ENCODE data around the gene TNNT3.
A peak's percentile ranks its signal among the peaks of the same experiment; 100 is the strongest.

TNNT3 gene

DNA sequence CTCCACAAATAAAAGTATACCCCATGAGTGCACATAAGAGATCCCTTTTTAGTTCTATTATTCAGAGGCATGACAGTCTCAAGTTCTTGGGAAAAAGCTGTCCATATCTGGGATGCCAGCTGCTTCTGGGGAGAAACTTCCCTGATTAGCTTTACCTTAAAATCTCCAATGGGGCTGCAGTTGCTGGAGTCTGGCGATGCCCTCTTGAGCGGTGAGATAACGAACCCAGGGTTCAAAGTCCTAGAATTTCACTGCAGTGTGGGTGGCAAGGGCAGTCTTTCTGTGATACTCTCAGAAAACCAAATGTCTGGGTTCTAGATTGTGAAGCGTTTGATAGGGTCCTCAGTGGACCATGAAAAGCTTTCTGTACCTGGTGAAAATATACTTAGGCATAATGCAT is 20.4 kb upstream of the TNNT3 start:
- DNase-seq: no peak

DNA sequence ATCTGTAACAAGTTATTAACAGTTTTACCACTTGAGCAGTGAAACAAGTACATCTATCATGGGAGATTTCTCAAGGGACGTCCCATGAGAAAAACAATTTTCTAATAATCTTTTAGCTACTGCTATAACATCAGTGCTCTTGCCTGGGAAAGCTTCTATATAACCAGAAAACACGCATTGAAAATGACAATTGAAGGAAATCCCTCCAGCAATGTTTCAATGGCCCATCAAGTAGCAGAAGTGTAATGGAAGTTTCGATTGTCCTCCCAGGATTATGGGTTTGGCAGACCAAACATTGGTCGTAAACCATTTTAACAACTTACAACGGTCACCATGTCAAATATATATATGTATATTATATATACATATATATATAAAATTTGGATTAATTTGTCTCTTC is 19.8 kb upstream of the TNNT3 start:
- DNase-seq: no peak

DNA sequence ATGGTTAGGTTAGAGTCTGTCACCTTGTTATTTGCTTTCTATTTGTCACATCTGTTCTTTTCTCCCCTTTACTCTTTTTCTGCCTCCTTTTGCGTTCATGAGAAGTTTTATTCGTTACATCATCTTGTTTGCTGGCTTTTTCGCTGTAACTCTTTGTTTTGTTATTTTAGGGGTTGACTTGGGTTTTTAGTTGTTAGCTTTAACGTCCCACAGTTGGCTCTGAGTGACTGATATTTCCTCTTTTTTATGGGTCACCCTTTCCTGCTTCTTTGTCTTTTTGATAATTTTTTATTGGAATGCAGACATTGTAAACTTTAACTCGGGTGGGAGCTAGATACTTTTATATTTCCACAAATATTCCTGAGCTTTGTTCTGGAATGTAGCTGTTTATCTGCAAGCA is 13.3 kb upstream of the TNNT3 start:
- no peak for DNase-seq

DNA sequence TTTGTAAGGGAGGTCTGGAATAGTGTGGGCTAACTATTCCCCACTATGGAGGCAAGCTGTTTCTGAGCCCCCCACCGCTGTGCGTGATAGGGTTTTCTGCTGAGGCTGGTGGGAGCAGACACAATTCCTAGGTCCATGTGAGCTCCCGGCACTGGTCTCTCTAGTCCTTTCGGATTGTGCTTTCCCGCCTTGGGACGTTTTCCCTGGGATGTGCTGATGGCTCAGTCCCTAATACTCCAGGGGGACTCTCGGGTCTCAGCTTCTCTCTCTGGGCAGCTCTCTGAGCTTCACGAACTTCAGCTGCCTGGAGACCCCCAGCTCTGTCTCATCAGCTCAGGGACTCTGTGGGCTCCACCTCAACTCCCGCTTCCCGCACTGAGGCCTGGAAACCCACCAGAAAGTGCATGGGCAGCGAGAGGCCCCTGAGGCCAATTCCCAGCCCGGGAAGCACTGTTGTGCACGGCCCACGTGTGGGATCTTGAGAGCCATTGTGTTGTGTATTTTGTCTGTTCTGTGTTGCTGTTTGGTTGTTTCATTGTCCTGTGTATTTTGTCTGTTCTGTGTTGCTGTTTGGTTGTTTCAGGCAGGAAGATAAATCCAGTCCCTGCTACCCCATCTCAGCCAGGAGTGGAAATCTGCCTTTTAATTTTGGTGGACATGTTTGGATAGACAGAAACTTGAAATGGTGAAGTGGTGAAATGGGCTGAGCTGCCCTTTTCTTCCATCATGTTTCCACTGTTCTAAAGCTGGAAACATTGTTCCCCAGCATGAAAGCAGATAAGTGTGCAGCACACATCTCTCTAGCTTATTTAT is 12.7 kb upstream of the TNNT3 start:
- DNase-seq: no peak

DNA sequence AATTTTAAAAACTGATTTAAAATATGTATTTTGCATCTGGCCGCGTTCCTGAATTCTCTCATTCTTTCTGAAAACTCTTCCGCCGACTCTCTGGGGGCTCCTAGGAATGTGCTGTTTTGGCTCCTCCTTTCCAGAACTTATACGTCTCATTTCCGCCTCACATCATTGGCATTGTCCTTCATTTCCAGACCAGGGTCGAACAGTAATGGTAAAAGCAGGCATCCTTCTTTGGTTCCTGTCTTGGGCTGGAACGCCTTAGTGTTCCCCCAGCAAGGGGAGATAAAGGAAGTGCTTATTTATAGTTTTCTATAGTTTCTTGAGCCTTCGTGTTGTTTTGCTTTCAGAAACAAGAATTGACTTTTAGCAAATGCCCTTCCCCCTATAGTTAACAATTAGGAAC is 10.9 kb upstream of the TNNT3 start:
- DNase-seq: no peak

DNA sequence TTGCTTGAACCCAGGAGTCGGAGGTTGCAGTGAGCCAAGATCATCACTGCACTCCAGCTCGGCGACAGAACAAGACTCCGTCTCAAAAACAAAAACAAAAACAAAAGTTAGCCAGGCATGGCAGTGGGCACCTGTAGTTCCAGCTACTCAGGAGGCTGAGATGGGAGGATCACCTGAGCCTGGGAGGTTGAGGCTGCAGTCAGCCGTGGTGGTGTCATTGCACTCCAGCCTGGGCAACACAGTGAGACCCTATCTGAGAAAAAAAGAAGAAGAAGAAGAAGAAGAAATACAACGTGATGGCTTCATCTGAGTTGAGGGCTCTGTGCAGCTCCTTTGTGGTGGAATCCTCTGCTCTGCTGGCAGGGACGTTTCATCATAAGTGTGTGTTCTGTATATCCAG is 10.0 kb upstream of the TNNT3 start:
- no peak for DNase-seq

DNA sequence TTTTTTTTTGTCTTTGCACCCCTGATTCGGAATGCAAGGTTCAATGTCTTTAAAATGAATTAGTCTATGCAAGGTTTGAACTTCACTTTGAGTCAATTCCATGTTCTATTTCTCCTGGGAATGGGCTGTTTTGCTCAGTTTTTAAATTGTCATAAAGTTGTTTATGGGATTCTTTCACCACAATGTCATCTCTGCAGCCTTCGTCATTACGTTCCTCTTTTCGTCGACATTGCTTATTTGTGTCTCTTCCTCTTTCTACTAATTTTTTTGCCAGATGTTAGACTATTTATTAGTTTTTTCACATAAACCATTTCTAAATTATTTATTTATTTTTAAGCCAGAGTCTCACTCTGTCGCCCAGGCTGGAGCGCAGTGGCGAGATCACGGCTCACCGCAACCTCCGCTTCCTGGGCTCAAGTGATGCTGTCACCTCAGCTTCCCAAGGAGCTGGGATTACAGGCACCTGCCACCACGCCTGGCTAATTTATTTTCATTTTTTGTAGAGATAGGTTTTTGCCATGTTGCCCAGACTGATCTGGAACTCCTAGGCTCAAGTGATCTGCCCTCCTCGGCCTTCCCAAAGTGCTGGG is 7.1 kb upstream of the TNNT3 start:
- DNase-seq: peak; percentile 56

DNA sequence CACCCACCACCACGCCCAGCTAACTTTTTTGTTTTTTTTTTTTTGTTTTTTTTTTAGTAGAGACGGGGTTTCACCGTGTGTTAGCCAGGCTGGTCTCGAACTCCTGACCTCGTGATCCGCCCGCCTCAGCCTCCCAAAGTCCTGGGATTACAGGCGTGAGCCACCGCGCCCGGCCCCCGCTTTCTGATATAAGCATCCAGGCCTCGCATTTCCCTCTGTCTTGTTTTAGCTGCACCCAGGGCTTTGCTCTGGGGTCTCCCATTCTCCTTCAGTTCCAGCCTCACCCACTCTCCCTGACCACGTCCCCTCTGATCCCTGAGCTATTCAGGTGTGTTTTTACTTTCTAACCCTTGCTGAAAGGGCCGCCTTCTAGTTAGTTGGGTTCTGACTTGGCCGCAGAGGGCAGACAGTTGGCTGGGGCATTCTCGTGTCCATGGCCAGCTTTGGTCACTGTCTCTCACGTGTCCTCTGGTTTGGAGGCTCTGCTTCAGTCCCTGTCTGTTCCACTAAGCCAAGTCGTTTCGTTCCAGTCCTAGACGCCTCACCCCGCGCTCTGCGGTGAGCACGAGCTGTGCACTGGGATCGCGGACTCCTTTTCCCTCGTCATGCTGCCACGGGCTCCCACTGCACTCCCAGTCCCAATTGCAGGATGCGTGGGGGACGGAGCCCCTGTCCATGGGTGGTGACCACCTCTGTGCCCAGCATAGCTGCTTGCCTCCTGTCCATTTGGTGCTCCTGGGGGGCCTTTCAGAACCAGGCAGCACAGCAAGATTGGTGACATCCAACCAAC is 6.0 kb upstream of the TNNT3 start:
- no peak for DNase-seq

DNA sequence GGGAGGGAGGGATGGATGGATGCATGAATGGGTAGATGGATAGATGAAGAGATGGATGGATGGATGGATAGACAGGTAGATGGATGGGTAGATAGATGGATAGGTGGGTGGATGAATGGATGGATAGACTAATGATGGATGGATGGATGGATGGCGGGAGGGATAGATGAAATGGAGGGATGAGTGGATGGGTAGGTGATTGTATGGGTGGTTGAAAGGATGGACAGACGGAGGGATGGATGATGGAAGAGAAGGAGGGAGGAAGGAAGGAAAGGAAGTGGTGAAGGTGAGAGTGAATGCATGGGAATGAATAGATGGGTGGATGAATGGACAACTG is 3.7 kb upstream of the TNNT3 start:
- no peak for DNase-seq

DNA sequence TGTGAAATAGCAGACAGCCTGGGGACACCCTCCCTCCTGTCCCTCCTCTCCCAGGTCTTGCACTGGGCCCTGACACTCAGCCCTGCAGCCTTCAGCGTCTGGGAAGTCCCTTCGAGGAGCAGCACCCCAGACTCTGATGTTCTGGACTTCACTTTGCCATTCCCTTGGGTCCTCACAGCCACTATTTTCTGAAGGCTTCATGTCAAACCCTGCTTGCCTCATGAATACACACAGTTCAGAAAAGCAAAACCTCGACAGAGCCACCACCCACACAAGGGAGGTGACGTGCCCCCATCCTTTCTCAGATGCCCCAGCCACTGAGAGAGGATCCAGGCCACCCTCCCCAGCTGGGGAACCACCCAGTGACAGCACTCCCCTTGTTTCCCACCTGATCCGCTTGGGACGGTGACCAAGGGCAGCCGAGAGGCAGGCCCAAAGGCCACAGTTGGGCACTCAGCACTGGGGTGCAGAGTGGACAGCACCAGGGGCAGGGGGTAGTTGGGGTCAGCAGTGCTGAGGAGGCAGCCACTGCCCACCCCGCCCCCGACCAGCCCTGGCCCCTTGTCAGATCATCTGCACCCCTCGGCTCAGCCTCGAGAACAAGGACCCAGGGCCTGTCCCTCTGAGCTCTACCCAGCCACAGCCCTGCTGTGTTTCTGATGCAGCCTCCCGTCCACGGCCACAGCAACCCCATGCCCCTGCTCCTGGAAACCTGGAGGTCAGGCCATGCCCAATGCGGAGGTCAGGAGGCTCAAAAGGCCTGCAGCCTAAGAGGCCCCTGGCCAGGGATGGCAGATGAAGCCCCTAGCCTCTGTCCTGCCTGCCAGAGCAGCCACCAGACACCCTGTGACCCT is 3.1 kb upstream of the TNNT3 start:
- no peak for DNase-seq

DNA sequence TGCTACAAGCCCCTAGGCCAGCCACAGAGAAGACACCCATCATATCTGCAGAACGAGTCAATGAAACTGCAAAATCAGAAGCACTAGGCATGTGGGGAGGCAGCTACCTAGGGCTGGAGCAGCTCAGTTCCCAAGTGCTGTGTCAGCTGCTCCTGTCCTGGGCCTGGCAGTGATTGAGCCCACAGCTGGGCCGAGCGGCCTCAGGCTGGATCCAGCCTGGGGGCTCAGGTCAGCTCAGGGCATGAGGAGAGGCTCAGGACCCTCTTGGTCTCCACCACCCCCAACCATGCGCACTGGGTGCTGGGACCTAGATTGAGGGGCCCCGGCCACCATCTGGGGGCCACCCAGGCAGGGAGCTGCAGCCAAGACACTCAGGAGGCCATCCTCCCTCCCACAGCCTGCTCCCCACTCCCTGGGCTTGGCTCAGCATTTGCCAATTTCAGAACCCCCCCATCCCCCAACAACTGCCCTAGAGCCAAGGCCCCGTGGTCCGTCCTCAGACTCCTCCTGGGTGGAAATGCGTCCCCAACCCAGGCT is 2.4 kb upstream of the TNNT3 start:
- DNase-seq: no peak

DNA sequence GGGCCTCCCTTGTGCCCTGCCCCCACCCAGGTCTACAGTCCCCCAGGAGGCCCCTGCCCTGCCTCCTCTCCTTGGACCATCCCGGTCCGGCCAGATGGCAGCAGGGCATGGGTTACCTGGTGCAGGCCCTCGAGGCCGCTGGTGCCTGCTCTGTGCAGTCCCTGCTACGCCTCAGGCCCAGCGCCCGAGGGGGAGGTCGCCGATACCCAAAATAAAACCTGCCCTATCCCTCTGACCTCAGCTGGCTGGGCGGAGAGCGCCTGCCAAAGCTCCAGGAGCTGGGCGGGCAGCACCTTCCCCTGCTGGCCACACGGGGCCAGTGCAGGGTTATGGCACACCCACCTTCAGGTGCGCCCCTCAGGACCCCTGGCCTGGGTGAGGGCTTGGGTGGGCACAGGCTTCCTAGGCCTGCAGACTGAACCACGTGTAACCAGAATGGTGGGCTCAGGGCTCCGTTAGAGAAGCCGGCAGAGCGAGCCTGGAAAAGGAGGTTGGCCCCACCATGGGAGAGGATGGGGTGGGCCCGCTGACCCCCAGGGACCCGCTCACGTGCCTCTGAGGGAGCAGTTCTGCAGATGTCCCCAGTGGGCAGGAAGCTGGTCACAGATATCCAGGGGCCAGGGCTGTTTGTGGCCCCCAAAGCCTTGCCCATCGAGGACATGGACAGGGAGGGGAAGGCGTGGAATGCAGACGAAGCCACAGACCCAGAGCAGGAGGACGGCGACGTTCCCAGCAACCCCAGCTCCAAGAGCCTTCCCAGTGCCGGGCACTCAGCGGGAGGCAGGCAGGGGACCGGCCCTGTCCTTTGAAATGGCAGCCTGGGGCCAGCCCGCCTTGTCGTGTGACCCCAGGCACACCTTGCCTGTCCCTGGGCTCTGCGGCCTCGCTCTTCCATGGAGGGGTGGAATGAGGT is 1.7 kb upstream of the TNNT3 start:
- no peak for DNase-seq

DNA sequence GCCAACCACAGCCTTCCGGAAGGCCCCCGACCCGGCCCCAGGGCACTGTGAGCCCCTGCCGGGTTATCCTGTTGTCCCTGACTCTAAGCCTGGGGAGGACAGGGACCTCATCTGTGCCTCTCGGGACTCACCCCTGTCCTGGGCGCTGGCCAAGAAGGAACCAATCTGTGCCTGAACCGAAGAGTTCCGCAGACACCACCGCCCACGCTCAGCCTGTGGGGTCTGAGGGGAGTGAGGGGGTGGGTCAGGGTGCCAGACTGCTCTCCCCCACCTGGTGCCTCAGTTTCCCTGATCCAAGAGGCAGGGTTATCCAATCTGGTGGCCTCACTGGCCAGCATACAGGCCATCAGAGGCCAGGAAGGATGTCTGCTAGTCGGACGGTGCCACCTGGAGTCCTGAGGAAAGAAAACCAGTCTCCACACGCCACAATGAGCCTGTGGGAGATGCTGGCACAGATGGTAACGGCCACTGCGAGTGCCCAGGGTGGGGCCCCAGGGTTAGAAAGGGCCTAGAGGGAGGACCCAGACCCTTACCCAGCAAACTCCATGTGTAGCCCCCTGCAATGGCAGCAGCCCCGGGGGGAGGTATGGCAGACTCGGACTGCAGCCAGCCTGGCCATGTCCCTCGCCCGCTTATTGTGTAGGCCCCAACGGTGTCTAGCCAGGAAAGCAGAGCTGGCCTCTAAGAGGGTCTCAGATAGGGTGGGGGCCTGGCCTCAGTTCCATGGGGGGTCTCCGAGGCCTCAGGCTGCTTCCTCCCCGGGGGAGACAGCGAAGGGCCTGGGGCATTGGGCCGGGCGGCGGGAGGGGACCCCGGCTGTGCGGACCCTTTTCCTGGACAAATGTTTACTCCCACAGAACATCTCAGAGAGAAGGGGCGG is 827 bp upstream of the TNNT3 start:
- DNase-seq: no peak

DNA sequence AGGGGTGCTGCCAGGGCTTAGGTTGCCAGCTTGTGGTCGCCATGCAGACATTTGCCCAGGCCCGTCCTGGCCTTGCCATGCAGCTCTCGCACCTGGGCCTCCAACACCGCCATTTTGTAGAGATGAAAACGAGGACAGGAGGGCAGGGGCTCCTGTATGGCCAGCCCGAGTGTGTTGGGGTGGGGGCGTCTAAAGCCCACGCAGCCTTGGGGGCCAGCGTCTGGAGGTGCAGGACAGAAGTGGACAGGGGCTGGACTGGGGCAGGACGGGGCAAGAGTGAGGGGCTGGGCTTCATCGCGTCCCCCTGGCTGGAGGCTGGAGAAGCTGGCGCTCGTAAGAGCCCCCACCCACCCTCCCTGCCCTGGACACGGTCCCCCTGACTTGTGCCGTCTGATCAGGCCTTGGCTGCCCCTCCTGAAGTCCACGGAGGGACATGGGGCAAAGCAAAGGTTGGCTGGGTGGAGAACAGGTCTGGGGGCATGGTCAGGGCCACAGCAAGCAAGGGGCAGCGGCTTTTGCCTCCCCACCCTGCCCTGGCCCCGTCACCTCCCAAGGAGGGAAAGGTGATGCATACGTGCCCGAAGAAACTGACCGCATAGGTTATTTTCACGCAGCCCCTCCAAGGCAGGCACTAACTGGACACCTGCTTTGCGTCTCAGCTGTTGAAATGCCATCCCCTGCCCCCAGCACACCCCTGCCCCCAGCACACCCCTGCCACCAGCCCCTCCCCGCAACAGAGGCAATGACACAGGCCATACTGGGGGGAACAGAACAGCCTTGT is 815 bp downstream of the TNNT3 start:
- DNase-seq: no peak

DNA sequence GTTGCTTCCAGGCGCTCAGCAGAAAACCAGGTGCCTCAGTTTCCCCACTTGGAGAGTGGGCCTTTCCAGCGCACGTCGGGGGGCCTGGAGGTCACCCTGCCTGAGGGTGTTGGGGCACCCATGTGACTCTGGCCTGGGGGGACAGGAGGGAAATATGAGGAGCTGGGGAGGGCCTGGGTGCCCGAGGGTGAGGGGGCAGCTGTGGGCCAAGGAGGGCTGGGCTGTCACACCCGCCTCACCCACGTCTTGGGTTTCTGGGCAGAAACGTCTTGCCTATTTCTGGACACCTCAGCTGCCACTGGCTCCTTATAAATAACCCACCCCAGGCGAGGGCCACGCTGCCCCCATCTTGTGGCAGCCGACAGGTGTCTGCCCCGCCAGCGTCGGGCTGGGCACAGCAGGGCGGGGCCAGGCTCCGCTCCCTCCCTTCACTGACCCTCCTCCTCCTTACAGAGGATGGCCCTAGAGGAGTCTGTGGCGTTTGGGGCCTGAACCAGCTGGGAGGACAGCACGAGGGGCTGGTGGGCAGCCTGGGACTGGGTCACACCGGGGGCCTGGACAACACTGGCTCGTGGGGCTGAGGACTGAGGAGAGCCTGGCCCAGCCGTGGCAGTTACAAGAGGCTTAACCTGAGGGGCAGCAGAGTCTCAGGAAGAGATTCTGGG is 1.5 kb downstream of the TNNT3 start:
- DNase-seq: no peak

DNA sequence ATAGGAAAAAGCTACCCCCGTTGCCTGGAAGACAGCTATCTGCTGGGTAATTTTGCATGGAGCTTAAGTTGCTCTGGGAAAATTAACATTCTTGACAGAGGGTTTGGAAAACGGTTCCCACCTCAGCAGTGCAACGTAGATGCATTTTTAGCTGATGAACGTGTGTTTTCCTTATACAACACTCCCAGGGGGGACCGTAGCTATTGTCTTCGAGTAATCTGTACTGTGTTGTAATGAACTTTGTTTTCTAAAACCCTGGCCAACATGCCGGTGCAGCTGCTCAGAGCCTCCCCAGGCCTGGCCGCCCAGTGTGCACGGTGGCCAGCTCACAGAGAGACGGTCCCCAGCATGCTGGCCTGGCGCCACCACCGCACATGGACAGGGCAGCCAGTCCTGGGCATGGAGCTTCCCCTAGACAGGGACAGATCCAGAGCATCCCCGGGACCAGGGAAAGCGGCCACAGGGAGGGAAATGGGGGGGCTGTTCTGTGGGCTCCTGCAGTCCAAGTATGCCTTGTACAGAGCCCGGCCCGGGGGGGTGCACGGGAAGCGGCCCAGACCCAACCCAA is 2.2 kb downstream of the TNNT3 start:
- DNase-seq: no peak

DNA sequence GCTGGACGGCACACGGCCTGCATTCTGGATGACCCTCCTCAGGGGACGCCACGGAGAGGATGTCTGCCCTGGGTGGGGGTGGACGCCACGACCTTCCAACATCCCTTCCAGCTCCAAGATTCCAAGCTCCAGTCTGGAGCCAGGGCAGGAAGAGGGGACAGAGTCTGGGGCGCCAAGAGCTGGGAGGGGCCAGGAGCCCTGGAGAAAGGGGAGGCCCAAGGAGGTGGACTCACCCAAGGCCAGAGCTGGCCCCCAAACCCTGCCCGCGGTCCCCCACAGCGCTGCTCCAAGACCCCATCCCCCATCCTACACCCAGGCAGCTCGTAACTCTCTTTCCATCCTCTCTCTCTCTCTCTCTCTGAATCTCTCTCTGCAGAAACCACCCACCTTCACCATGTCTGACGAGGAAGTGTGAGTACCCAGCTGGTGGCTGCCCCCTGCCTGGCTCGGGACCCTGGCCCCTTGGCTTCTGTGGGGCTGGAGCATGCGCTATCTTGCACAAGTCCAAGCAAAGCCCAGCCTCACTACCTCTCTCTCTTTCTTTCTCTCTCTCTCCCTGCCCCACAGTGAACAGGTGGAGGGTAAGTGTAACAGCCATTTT is 3.1 kb downstream of the TNNT3 start:
- no peak for DNase-seq

DNA sequence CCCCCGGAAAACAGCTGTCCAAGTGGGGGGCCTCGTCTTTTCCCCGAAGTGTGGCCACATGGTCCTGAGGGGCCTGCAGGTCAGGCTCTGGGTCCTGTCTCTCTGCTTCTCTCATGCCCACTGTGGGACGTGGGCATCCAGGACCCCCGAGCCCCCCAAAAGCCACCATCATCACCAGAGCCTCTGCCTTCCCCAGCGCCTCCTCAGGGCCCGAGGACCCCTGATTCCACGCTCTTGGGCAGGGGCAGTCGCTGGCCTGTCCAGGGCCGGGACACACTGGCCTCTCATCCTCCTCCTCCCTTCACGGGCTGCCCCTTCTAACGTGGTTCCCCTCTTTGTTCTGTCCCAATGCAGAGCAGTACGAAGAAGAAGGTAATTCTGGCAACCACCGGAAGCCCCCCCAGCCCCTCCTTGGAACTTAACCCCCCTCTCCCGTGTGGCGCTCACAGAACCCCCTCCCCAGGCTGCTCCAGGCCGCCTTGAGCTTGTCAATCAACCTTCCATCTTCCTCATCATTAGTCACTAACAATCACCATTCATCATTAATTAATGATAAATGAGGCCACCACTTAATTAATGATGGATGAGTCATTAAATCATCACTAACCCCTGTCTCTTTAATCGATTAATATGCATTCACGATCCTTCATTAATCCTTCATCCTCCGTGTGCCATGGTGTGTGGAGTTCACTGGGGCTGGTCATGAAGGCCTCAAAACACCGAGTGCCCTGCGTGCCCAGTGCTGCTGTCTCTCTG is 3.9 kb downstream of the TNNT3 start:
- DNase-seq: no peak

Measured in suppressor macrophage treated with lipopolysaccharide for 4 hours (primary cell).